HG03571 (cell line): Measurements from ENCODE around the gene WEE2.
"Not testable (repeated sequence)": the region's sequence is repeated elsewhere in the genome, so short reads cannot be mapped to it uniquely, and the experiment has no call there.

Source experiments
- ATAC-seq: cut with Tn5 transposase; IDR thresholded peaks from one replicate; pipeline ENCODE4 v1.9.1; 2021; ENCODE audit not compliant: unreplicated experiment

Gene WEE2

DNA sequence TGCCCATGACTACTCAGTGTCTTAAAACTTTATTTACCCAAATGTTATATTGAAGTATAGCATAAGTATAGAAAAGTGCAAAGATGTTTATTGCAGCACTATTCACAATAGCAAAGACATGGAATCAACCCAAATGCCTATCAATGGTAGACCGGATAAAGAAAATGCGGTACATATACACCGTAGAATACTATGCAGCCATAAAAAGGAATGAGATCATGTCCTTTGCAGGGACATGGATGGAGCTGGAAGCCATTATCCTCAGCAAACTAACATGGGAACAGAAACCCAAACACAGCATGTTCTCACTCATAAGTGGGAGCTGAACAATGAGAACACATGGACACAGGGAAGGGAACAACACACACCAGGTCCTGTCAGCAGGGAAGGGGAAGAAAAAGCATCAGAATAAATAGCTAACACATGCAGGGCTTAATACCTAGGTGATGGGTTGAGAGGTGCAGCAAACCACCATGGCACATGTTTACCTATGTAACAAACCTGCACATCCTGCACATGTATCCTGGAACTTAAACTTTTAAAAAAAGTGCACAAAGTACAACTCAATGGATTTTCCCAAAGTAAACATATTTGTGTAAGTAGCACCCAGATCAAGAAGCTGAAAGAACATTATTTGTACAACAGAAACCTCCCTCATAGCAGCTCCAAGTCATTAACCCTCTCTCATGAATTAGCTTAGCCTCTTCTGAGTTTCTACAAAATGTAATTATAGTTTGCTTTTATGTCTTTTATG is 18.9 kb upstream of the WEE2 start:
- ATAC-seq: not testable (repeated sequence)

DNA sequence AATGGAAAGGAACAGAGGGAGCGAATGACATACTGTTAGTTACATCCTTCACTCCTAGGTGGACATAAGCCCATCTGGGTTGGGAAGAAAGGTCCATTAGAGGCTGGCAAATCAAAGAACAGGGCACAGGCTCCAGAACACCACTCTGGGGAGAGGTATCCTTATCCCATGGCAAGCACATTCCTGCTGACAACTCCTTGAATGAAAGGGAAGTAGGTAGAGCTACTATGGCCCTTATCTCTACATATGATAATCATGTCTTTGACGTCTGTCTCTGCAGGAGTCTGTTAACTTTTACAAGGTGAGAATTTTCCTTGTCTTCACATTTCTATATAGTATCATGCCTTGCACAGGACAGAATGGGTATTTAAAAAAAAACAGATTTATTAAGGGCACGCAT is 16.6 kb upstream of the WEE2 start:
- no peak for ATAC-seq

DNA sequence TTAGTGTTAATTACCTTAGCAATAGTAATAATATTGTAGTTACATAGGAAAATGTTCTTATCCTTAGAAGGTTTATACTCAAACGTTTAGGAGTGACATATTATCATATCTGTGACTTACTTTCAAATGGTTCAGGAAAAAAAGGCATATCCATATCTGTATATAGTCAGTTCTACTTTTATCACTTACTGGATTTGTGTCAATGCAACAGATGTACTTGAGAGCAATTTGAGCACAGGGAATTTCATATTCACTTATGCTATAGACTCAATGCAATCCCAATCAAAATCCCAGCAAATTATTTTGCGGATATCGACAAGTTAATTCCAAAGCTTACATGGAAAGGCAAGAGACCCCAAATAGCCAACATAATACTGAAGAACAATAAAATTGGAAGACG is 16.2 kb upstream of the WEE2 start:
- no peak for ATAC-seq

DNA sequence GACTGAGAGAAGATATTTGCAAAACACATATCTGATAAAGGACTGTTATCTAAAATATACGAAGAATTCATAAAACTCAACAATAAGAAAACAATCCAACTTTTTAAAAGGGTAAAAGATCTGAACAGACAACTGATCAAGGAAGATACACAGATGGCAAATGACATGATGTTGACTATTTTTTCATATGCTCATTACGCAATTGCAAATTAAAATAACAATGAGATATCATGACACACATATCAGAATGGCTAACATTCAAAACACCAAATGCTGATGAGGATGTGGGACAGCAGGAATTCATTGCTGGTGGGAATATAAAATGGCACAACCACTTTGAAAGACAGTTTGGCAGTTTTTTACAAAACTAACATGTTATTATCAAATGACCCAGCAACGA is 15.1 kb upstream of the WEE2 start:
- no peak for ATAC-seq

DNA sequence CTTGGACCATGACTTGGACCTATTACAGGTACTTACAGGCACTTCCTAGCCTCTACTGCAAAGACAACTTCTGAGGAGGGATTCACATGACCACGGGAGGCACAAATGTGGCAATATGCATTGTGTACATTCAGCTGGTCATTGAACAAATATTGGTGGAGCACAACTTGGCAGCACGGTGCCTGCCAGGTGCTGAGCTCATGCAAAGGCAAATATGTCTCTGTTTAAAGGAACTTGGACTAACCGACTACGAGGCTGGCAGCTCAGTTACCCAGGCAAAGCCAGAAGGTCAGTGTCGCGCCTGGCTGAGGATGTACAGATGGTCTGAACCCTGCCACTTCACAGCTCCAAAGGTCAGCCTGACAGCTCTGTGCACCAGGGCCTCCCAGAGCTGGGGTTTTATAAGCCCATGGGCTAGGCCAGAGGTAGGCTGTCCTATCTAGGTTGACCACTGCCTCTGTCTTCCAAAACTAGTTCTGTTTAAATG is 12.3 kb upstream of the WEE2 start:
- ATAC-seq: no peak

DNA sequence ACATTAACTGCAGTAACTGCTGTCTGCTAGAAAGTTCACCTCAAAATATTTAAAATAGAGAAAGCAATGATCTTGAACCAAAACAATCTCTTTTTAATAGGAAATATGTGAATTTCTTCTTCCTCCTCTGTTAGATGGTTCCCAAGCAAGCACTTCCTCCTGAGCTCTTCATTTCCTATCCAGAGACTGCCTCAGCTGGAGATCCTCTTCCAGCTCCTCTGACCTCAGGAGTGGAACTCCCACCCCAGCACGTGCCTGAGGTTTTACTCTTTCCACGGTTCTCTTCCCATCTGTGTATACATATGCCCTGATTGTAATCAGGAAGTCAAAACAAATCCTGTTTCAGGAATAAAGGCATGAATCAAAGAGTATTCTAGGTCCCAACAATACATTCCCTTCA is 11.8 kb upstream of the WEE2 start:
- ATAC-seq: no peak

DNA sequence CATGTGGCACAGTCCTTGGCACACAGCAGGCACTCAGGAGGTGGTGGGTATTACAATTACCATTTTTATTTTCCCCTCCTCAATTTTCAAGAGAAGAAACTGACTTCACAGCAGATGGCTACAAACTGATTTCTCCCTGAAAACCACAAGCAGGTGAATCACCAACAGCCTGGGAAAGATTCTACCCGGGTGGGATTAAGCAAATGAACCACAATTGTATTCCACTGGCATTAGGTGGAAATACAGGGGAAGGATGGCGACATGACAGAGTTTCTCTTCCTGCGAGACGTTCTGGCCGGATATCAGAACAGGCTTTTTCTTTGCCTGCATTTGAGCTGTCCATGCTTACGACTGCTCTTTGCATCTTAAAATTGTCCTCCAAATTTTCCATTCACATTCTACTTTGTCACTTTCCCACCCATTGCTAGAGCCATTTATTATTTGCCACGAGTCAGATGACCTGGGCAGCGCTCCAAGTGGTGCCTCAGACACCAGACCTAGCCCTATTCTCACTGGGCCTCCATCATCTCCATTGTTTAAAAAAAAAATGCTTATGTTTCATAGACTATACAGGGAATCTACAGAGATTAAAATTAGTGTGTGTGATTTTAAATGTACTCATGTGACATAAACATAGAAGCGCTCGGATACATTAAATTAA is 10.8 kb upstream of the WEE2 start:
- no peak for ATAC-seq

DNA sequence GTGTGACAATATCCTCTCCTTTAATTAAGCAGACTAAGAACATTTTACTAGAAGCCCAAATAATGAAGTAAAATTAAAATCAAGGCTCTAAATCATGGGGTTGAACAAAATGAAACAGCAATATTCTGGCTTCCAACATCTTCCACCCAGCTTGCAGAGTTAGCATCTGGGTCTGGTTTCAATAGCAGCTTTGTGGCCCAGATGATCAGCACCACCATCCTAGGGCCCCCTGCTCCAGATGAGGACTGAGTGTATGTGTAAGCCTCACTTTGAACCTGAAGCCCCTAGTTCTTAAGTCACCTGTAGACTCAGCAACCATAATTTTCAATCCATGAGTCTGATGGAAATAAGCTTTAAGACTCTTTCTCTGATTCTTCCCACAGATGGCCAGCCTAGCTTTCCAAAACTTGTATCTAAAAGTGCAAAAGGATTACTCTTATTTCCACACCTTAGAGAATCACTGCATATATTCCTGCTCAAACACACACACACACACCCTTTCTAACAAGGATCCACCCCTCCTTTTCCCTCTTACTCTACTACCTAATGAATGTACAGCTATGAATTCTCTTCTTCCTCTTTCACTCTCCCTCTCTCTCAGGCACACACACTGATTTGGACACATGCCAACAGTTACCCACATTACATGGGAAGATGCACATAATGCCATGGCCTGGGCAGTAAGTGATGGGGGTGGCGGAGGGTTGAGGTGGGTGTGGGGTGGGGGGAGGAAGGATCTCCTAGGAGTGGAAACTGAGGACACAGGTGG is 9.7 kb upstream of the WEE2 start:
- no peak for ATAC-seq

DNA sequence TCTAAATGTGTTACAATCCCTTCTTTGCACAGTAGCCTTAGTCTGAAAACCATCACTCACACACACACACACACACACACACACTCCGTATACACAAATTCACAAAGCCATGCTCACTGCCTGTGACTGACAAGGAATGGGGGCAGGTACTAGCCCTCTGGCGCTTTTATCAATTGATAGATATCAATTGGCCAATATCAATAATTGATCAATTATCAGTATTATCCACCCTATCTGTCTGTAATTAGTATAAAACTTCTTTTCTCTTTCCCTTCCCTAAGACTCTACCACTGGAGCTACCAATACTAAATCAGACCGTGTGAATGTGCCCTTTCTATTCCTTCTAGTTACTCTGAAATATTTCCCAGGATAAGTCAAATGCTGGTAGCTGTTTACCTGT is 8.3 kb upstream of the WEE2 start:
- no peak for ATAC-seq

DNA sequence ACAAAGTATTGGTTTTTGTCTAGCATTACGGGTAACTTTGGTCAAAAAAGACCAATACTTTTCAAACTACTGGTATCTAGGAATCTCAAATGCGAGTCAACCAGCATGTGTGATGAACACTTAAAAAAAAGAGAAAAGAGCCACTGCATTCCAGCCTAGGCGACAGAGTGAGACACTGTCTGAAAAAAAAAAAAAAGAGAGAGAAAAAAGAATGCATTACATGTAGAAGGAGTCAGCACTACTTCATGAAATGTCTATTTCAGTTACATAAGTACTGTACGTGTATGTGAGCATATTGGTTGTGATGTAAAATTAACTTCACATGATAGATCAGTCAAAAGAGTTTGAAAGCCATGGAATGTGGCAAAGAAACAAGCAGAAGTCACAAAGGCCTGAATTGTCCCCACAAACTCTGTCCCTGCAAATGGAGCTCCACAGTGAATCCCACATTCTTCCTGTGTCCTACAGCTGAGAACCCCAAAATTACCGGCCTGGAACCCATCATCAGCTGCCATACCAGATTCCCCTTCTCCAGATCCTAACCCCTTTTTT is 7.8 kb upstream of the WEE2 start:
- no peak for ATAC-seq

DNA sequence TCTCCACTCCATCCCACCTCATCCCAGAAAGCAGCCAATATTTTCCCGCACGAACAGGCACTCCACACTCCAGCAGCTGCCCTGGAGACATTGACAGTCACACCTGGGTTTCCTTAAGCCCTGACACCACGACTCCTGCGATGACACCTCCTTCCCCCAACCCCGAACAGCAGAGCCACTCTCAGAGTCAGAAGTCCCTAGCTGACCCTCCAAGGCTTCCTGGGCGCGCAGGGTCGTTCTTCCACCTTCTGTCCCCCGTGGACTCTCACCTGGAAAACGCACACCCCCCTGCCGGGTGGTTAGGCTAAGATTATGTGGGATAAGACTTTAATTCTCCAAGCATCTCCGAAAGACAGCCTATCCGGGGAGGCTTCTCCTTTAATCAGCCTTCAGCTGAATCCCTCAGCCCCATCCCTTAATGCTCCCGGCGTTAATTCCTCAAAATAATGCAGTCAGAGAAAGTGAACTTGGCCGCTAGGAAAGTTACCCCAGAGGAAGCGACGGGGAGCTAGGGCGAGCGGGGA is 7.2 kb upstream of the WEE2 start:
- ATAC-seq: no peak

DNA sequence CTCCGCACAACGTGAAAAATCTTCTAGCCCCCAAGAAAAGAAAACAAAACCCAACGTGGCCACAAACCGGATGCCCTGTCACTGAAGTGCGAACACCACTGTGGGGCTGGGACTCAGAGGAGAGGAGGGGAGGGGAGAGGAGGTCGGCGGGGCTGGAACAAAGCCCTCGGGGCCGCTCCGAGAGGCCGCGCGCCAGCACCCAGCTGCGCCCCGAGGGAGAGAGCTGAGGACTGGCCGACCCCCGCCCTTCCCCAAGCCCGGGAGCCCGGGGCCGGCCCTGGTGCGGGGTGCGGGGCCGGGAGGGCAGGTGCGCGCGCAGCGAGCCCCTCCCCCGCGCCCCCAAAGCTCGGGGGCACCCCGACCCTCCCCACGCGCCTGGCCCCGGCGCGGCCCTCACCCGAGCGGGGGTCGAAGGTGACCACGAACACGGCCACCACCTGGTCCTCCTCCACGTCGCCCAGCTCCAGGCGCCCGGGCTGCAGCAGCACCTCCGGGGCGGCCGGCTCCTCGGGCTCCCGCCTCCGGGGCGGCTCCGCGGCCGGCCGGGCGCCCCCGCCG is 6.6 kb upstream of the WEE2 start:
- ATAC-seq: peak; percentile 83

DNA sequence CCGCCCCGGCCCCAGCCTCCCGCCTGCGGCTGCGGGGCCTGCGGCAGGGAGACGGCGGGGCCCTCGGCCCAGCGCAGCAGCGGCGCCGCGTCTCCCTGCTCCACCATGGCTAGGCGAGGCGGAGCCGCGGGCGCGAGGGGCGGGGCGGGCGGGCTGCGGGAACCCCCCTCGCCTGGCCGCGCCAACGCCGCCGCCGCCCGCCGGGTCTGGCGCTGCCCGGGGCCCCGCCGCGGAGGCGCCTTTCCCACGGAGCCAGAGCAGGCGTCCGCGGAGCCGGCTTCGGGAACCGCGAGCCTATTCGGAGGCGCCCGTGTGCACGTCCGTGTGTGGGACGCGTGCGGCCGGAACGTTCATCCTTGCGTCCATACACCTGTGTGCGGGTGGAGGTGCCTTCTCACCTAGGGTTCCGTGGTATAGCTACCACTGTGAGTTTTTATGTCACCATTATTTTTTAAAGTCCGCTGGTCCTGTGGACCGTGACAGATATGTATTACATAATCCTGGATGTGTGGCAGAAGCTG is 6.0 kb upstream of the WEE2 start, which contains the start of gene DENND11:
TSS of gene DENND11 (minus strand) at position 120 of the 521 bp plus-strand sequence. CDS start at position 107, 13 bp downstream.
- ATAC-seq: peak; percentile 62

DNA sequence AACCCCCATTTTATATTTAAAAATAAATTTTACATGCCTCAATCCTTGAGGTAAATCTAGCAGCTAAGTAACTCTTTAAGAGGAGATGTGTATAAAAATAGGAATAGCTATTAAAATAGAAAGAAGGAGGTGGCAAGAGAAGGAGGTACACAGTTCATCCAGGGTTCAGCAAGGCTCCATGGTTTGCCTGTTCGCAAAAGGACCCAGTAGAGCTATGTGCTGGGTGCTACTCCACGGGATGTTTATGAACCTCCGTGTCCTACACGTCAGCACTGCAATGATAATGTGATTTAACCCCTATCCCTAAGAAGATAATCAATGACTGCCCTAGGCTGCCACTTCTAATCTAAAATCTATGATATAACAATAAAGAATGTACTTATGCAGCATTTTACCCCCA is 5.3 kb upstream of the WEE2 start:
- no peak for ATAC-seq

DNA sequence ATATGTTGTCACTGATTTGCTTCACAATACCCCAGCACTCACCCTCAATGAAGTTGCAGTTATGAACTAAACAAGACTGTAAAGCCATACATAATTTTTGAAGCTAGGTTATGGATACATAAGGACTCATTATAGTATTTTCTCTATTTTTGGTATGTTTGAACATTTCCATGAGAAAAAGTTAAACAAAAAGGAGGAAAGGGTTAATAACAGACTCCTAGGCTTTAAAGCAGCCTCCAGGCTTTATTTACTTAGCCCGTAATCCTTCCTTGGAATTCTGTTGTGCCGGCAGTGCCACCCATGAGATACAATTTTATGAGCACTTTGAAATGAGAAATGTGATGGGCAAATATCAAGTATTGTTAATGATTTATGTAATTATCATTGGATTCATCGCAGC is 4.0 kb upstream of the WEE2 start:
- no peak for ATAC-seq

DNA sequence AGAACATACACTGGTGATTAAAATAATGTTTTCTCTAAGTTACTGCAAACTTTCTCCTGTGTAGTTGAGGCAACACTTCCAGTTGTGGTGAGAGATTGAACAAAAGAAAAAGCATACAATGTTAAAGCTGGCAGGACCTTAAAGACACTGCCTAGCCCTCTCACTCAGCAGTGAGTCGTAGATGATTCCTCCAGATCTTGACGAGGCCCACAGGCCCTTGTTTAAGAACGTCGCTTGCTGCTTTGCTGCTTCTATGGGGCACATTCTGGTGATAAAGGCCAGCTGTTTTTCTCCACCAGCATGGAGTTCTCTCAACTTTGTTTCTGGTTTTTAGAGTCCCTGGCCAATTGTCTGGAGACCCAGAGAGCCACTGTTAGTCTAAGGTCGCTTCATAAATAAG is 3.4 kb upstream of the WEE2 start:
- ATAC-seq: no peak

DNA sequence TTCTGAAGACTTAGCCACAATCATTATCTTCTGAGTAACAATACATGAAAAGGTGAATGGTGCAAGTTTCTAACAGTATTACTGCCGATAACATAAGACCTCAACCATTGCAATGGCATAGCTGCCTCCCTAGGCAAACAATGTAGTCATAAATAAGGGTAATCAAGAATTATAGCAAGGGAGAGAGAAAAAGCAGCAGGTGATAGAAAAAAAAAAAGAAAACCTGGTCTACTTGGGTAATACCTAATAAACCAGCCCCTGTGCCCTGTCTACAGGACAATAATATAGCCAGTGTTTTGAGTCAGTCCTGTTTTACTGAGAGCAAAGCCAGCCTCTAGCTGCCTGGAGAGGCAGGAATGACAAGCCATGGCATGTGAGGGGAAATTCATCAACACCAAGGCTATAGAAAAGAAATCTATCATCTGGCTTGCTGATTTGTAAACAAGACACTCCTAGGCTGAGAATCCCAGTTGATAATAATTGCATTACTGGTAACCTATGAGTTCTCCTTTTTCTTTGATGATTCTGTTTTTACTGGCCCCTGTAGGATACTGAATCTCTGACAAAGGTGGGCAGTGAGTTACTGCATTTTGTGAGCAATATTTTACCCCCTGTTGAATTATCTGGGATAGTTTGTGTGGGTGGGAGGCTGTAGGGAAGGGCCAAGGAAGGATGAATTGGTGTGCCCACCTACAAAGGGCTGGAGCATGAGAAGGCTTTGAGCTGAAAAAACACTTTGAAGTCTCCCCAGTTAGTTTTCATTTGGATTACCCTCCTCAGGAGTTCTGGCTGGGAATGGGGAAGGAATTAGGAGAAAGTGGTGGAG is 1.7 kb upstream of the WEE2 start:
- no peak for ATAC-seq

DNA sequence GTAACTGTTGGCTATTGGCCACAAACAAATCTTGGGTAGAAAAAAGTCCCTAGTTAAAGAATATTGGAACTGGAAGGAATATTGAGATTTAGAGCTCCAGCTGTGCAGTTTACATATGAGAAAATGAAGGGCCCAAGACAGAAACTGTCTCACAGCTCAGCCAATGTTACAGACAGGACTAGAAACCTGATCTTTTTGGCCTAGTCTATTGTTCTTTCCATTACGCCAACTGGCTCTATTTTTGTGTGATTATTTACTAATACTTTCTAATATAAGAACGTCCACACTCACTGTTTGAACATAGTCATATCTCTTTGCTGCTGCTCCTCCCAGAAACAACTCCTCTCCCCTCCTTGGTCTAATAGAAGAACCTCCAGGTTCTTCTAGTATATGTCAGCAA is 1.2 kb downstream of the WEE2 start:
- ATAC-seq: no peak

DNA sequence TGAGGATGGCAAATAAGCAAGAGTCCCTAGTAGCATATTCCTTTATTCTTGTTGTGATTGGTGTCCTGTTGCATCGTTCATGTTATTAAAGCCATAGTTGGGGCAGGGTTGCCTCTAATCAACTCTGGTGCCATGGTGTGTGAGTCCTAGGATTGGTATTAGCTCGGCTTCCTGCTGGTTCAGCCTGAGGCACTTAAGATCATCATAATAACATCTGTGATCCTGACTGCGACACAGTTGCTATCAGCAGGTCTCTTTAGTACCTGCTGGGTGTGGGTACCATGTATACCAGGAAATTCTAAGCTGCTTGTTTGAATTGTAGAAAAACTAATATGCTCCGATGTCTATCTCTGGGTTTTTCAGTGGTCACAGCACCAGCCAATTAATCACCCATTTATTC is 1.6 kb downstream of the WEE2 start:
- no peak for ATAC-seq

DNA sequence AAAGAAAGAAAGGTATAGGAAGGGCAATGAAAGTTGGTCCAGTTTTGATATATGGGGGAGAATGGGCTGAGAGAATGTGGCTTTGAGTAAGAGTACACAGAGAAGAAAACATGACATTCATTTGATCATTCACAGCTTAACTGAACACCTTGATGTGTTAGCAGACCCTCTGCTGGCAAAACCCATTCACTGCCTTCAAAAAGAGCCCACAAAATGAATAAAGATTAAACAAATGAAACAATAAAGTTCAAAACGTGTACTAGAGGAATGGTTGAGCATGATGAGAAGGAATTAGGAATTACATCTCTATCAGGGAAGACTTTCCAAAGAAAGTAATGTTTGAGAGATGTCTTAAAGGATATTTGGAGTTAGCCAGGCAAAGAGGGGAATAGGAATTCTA is 2.1 kb downstream of the WEE2 start:
- no peak for ATAC-seq
